ENCODE results near the gene ATP2B1. TPM values are rescaled to one million over a fixed set of nuclear protein-coding genes. Genes with fewer than 3 reads are reported as not detected.

ATP2B1 gene
- total and polyA plus RNA-seq, 12 donors: 6.3 to 37.3 (median 17.4) TPM

DNA sequence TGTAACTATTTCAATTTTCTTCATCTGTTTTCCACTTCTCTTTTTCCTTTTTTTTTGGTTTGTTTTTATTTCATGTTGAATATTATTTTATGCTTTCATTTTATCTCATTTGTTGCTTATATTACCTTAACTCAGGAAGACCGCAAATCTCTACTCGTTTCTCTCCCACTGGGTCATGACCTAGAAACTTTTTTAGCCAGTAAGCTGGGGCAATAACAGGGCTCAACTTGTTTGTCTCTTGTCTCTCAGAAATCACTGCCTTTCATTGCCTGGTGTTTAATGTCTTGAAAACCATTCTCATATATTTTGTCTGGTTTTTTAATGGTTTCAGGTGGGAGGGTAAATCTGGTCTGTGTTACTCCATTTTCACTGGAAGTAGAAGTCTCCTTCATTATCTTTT, 36.6 kb upstream of the ATP2B1 start:
- Histone ChIP-seq H3K36me3 (replicated peaks in 1 of 2) (no peaks in the 10 kb centered on the region), H3K4me3 (no peak overlapping the region), H3K4me1 (replicated peaks in 1 of 2) (no peaks in the 10 kb centered on the region), H3K27me3 (no peaks in the 10 kb centered on the region), H3K9me3 (replicated peaks in 1 of 3) (peaks cover 0 to 6% (median 0%) of the 10 kb centered on the region in 3 donors), H3K27ac (no peak overlapping the region)
- intact Hi-C loops (cut with DNase I): no loop called here
- TF ChIP-seq, protein P1, sequence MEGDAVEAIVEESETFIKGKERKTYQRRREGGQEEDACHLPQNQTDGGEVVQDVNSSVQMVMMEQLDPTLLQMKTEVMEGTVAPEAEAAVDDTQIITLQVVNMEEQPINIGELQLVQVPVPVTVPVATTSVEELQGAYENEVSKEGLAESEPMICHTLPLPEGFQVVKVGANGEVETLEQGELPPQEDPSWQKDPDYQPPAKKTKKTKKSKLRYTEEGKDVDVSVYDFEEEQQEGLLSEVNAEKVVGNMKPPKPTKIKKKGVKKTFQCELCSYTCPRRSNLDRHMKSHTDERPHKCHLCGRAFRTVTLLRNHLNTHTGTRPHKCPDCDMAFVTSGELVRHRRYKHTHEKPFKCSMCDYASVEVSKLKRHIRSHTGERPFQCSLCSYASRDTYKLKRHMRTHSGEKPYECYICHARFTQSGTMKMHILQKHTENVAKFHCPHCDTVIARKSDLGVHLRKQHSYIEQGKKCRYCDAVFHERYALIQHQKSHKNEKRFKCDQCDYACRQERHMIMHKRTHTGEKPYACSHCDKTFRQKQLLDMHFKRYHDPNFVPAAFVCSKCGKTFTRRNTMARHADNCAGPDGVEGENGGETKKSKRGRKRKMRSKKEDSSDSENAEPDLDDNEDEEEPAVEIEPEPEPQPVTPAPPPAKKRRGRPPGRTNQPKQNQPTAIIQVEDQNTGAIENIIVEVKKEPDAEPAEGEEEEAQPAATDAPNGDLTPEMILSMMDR (IDR thresholded peaks at IDR 0.05): no peak
- TF ChIP-seq POLR2A (IDR thresholded peaks at IDR 0.05): no peak
- 62 to 70% (median 62%) methylated on average over 2 of the region's 2 CpGs for WGBS, 4 donors
- no peak for DNase-seq

DNA sequence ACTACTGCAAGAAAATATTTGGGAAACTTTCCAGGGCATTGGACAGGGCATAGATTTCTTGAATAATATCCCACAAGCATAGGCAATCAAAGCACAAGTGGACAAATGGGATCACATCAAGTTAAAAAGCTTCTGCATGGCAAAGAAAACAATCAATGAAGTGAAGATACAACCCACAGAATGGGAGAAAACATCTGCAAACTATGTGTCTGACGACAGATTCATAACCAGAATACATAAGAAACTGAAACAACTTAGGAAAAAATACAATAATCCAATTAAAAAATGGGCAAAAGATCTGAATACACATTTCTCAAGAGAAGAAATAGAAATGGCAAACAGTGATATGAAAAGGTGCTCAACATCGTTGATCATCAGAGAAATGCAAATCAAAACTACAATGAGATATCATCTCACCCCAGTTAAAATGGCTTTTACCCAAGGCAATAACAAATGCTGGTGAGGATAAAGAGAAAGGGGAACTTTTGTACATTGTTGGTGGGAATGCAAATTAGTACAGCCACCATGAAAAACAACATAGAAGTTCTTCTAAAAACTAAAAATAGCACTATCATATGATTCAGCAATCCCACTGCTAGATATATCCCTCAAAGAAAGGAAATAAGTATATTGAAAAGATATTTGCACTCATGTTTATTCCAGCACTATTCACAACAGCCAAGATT, 33.8 kb upstream of the ATP2B1 start:
- TF ChIP-seq, protein P1 (IDR thresholded peaks at IDR 0.05): no peak
- no peak for TF ChIP-seq POLR2A (IDR thresholded peaks at IDR 0.05)
- Histone ChIP-seq H3K4me3 (no peak overlapping the region), H3K36me3 (replicated peaks in 1 of 2) (no peaks in the 10 kb centered on the region), H3K27ac (no peak overlapping the region), H3K9me3 (replicated peaks in 1 of 3) (peaks cover 0 to 6% (median 0%) of the 10 kb centered on the region in 3 donors), H3K4me1 (replicated peaks in 1 of 2) (no peaks in the 10 kb centered on the region), H3K27me3 (no peaks in the 10 kb centered on the region)
- 55 to 90% (median 82%) methylated on average over 2 of the region's 2 CpGs for WGBS, 4 donors
- intact Hi-C loops (cut with DNase I): no loop called here
- no peak for DNase-seq

DNA sequence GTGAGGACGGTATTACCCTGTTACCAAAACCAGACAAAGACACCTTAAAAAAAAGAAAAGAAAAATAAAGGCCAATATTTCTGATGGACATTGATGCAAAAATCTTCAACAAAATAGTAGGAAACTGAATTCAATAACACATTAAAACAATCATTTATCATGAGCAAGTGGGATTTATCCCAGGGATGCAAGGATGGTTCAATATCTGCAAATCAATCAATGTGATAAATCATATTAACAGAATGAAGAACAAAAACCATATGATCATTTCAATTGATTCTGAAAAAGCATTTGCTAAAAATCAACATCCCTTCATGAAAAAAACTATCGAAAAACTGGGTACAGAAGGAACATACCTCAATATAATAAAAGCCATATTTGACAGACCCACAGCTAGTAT, 32.3 kb upstream of the ATP2B1 start:
- 85 to 98% (median 91%) methylated on average over 2 of the region's 2 CpGs for WGBS, 4 donors
- H3K27me3 ChIP-seq: no peaks in the 10 kb centered on the region
- intact Hi-C loops (cut with DNase I): no loop called here
- peaks cover 0 to 6% (median 0%) of the 10 kb centered on the region in 3 donors for H3K9me3 ChIP-seq (replicated peaks in 1 of 3)
- H3K4me1 ChIP-seq (replicated peaks in 1 of 2): no peaks in the 10 kb centered on the region
- H3K27ac ChIP-seq: no peak overlapping the region
- DNase-seq: no peak
- TF ChIP-seq, protein P1 (IDR thresholded peaks at IDR 0.05): no peak
- TF ChIP-seq POLR2A (IDR thresholded peaks at IDR 0.05): no peak
- H3K4me3 ChIP-seq: no peak overlapping the region
- H3K36me3 ChIP-seq (replicated peaks in 1 of 2): no peaks in the 10 kb centered on the region

DNA sequence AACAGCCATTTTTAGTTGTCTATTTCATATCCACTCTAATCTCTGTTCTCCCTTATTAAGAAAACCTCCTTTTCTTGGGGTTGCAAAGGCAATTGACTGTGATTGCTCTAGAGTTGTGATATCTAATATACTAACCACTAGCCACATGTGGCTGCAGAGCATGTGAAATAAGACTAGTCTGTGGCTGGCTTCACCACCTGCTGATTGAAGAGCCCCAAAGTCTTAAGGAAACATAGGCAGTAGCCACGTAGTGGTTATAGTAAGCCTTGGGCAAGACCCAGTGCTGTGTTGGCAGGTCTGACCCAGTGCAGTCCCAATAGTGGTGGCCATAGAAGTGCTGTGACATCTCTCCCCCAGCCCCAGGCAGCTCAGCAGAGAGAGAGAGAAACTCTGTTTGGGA, 28.4 kb upstream of the ATP2B1 start:
- WGBS, 4 donors: 63 to 87% (median 80%) methylated on average over 1 of the region's 1 CpG

More for the DNA sequence above, 28.4 kb upstream of the ATP2B1 start:
- H3K9me3 ChIP-seq (replicated peaks in 1 of 3): peaks cover 0 to 6% (median 0%) of the 10 kb centered on the region in 3 donors
- intact Hi-C loops (cut with DNase I): no loop called here
- H3K36me3 ChIP-seq (replicated peaks in 1 of 2): no peaks in the 10 kb centered on the region
- TF ChIP-seq, protein P1 (IDR thresholded peaks at IDR 0.05): no peak
- TF ChIP-seq POLR2A (IDR thresholded peaks at IDR 0.05): no peak
- no peak overlapping the region for H3K27ac ChIP-seq
- no peaks in the 10 kb centered on the region for H3K4me1 ChIP-seq (replicated peaks in 1 of 2)
- no peaks in the 10 kb centered on the region for H3K27me3 ChIP-seq
- H3K4me3 ChIP-seq: no peak overlapping the region
- DNase-seq: no peak
